GM19455 (cell line): ENCODE measurements around the gene SLC2A3.
A peak's percentile ranks its signal among the peaks of the same experiment; 100 is the strongest.
"Not testable (repeated sequence)": the region's sequence is repeated elsewhere in the genome, so short reads cannot be mapped to it uniquely, and the experiment has no call there.

Source experiments
- ATAC-seq: cut with Tn5 transposase; IDR thresholded peaks from one replicate; pipeline ENCODE4 v1.9.1; 2021; ENCODE audit not compliant: unreplicated experiment

The SLC2A3 gene

GRCh38 chr12:7935590-7936581, at the start of gene SLC2A3:
TSS of gene SLC2A3 (minus strand) at chr12:7936187. CDS start at chr12:7936034, 153 bp downstream.
- ATAC-seq, result peak; percentile 33

GRCh38 chr12:7984900-7985299, 48.9 kb upstream of the SLC2A3 start:
- ATAC-seq, result no peak

GRCh38 chr12:7983460-7983859, 47.5 kb upstream of the SLC2A3 start:
- ATAC-seq, result not testable (repeated sequence)

- ATAC-seq, result not testable (repeated sequence)
Measured at GRCh38 chr12:7983019-7983418, 47.0 kb upstream of the SLC2A3 start.

- not testable (repeated sequence) for ATAC-seq
Measured at GRCh38 chr12:7982332-7982735, 46.3 kb upstream of the SLC2A3 start.

GRCh38 chr12:7981446-7981845, 45.5 kb upstream of the SLC2A3 start:
- no peak for ATAC-seq

- not testable (repeated sequence) for ATAC-seq
Measured at GRCh38 chr12:7977351-7978124, 41.6 kb upstream of the SLC2A3 start.

- no peak for ATAC-seq
Measured at GRCh38 chr12:7973457-7973825, 37.5 kb upstream of the SLC2A3 start.

- no peak for ATAC-seq
Measured at GRCh38 chr12:7972734-7973456, 36.9 kb upstream of the SLC2A3 start.

- not testable (repeated sequence) for ATAC-seq
Measured at GRCh38 chr12:7972269-7972668, 36.3 kb upstream of the SLC2A3 start.

- ATAC-seq, result not testable (repeated sequence)
Measured at GRCh38 chr12:7971765-7972164, 35.8 kb upstream of the SLC2A3 start.

GRCh38 chr12:7970475-7971252, 34.7 kb upstream of the SLC2A3 start:
- peak; percentile 93 for ATAC-seq

- no peak for ATAC-seq
Measured at GRCh38 chr12:7966563-7966962, 30.6 kb upstream of the SLC2A3 start.

GRCh38 chr12:7964669-7965068, 28.7 kb upstream of the SLC2A3 start:
- ATAC-seq, result not testable (repeated sequence)

GRCh38 chr12:7961395-7962178, 25.6 kb upstream of the SLC2A3 start:
- ATAC-seq, result no peak

- no peak for ATAC-seq
Measured at GRCh38 chr12:7959701-7960121, 23.7 kb upstream of the SLC2A3 start.

GRCh38 chr12:7959278-7959677, 23.3 kb upstream of the SLC2A3 start:
- ATAC-seq, result no peak

- ATAC-seq, result not testable (repeated sequence)
Measured at GRCh38 chr12:7954877-7955276, 18.9 kb upstream of the SLC2A3 start.

- ATAC-seq, result not testable (repeated sequence)
Measured at GRCh38 chr12:7954418-7954817, 18.4 kb upstream of the SLC2A3 start.
